Stimulated activated CD4-positive, alpha-beta T cell treated with anti-CD3 and anti-CD28 coated beads, Interleukin-15, amount 100 ng/mL, for 48 hours (primary cell): ENCODE measurements around the gene TCF25.
"Not testable (repeated sequence)": the region's sequence is repeated elsewhere in the genome, so short reads cannot be mapped to it uniquely, and the experiment has no call there.

ENCODE experiments used
- DNase-seq, 2 donors: peaks; one replicate each; pipeline ENCODE4 v3.0.0-alpha.2; 2020; ENCODE audit warnings: low read depth in 2 of 2

TCF25 gene

GRCh38 chr16:89903908-89904515 lies 30.6 kb downstream of the TCF25 start:
- DNase-seq = no peak

DNA sequence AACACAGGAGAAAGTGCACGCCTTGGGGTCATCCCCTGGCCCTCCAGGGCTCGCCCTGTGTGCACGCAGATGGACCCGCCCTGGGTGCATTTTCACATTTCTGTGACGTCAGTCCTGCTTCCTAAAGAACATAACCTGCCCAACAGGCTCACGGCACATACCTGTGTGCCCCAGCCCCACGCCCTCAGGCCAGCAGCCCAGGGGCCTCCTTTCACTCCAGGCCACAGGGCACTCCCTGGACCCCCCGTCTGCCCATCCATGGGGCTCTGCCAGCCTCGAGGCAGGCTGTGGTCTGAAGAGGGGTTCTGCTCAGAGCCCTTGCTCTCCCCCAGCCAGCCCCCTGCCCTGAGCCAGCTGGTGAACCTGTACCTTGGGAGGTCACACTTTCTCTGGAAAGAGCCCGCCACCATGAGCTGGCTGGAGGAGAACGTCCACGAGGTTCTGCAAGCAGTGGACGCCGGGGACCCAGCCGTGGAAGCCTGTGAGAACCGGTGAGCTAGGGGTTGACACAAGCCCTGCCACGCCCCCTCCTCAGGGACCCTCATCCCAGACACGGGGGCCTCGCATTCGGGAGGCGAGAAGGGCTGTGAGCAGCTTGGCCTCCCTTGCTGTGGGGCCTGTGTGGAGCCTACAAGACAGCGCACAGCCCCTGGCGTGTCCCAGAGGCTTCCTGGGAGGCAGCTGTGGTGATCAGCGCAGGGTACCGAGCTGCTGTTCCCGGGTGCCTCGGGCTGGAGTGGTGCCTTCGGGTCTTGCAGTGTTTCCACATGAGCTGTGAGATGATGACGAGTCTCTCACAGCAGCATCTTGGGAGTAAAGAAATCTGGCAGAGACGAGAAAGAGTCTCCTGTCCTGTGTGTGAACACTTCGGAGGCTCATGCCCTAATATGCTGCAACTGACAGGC lies 31.5 kb downstream of the TCF25 start:
- no peak for DNase-seq

- no peak for DNase-seq
These were observed 32.2 kb downstream of the TCF25 start for GRCh38 chr16:89905511-89906139.

DNA sequence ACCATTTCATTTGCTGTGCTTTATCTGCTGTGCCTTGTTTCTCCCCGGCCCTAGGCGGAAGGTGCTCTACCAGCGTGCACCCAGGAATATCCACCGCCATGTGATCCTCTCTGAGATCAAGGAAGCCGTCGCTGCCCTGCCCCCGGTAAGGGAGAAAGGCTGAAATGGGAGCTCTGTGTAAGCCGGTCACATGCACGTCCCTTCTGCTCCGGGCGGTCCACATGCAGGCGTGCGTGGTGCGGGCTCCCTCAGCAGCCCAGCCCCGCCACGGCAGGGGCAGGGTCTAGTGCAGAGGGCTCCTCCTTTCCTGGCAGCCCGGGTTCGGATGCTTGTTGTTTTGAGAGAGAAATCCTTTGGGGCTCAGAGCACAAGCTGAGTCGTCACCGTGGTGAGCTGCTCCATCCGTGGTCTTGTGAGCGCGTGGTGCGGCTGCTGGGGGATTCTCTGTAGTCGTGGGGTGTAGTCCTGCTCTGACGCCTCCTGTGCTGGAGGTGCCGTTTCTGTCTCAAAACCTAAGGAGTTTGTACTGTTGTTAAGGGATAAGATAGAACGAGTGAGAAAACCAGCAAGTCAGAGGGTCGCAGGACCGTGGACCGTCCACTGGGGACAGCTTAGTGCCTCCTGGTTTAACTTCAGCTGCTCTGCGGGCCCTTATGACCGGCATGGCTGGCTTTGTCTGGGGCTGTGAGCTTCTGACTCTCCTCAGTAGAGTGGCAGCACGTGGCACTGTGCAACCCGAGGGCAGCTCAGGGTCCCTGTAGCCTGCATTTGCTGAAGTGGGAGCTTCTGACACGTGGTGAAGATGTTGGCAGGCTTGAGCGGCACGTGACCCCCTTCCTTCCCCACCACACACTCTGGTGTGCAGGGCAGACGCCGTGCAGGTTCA lies 33.0 kb downstream of the TCF25 start:
- no peak for DNase-seq

DNA sequence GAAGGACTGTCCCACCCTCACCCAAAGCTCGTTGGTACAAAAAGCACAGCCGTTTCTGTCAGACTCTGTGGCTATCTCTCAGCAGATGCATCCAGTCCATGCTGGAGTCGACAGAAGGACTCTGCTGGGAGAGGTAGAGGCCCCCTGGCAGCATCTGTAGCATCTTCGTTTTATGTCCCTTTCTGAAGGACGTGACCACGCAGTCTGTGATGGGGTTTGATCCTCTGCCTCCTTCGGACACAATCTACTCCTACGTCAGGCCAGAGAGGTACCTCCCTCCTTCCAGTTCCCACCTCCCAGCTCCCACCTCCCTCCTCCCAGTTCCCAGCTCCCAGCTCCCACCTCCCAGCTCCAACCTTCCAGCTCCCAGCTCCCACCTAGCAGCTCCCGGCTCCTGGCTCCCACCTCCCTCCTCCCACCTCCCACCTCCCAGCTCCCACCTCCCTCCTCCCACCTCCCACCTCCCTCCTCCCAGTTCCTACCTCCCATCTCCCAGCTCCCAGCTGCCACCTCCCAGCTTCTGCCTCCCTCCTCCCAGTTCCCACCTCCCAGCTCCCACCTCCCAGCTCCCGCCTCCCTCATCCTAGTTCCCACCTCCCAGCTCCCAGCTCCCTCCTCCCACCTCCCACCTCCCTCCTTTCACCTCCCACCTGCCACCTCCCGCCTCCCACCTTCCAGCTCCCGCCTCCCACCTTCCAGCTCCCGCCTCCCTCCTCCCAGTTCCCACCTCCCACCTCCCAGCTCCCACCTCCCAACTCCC lies 33.8 kb downstream of the TCF25 start:
- DNase-seq = no peak

DNA sequence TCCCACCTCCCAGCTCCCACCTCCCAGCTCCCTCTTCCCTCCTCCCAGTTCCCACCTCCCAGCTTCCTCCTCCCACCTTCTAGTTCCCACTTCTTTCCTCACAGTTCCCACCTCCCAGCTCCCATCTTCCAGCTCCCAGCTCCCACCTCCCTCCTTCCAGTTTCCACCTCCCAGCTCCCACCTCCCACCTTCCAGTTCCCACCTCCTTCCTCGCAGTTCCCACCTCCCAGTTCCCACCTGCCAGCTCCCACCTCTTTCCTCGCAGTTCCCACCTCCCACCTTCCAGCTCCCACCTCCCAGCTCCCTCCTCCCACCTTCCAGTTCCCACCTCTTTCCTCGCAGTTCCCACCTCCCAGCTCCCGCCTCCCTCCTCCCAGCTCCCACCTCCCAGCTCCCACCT lies 34.8 kb downstream of the TCF25 start:
- DNase-seq = no peak

DNA sequence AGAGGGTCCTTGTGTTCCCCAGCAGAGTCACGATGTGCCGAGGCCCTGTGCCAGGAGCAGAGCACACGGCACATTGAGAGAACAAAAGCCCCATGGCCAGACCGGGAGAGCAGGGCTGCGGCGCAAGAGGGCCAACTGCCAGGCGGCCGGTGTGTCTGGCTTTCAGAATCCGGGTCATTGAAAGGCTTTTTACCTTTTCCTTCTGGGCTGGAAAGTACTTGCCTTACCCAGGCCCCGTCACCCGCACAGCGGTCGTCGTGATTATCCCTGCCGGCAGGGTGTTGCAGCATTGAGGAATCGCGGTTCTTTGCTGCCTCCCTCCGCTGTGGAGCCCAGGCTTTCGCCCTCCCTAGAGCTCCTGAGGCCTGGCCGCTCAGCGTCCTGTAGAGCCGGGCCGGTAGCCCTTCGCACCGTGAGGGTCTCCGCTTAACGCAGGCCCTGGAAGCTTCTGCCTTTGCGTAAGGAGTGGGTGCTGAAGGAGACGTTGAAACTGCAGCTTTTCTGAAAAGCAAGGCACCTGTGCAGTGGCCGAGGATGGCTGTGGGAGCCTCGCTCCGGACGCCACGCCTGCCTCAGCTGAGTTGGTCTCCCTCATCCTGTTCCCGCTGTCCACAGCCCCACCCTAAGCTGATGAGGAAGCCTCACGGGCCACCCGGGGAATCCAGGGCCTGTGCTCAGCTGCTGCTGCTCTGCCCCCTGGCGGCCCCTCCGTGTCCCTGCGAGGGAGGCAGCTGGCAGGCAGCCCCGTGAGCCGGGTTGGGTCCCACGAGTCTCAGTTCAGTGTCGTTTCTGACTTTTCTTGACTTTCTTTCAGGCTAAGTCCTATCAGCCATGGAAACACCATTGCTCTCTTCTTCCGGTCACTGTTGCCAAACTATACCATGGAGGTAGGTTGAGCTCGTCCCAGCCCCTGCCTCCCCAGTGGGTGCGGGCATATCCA lies 36.7 kb downstream of the TCF25 start:
- peak in 1 of 2 donors; percentile 61 for DNase-seq

DNA sequence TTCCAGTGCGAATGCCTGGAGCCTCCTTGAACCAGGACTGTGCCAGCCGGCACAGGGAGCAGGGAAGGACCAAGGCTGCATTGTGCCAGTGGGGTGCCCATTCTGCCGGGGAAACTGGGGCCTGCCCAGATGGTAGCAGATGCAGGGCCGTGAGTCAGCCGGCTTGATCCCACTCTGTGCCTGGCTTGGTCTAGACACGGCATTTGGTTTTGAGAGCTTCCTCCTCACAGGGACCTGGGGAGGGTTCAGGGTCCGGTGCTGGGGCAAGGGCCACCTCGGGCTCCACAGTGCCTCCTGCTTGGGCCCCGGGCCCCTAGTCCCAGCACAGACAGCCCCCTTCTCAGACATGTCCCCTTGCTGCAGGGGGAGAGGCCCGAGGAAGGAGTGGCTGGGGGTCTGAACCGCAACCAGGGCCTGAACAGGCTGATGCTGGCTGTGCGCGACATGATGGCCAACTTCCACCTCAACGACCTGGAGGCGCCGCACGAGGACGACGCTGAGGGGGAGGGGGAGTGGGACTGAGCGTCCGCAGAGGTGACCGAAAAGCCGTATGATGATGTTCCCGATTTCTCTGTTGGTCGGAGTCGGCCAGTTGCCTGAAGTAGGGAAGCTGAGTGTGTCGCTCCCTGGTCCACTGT lies 37.4 kb downstream of the TCF25 start:
- DNase-seq = no peak

DNA sequence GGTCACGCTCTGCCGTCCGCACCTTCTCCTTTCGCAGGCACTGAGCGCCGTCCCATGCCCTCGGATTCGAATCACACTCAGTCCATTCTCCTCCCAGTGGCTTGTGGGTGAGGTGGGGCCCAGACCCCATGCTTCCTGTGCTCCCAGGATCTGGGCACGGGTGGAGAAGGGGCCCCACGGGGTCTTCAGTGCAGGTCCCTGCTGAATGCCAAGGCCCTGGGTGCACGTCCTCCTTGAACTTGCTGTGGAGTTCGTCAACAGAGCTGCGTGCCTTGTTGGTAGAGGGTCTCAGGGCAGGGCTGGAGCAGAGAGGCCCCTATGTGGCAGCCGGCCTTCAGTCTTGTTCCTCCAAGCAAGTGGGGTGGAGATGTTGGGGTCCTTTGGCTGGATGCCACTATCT lies 38.0 kb downstream of the TCF25 start:
- no peak for DNase-seq

- DNase-seq = no peak
These were observed 38.8 kb downstream of the TCF25 start for GRCh38 chr16:89912143-89912542.

GRCh38 chr16:89912627-89913026 lies 39.2 kb downstream of the TCF25 start:
- DNase-seq = no peak

DNA sequence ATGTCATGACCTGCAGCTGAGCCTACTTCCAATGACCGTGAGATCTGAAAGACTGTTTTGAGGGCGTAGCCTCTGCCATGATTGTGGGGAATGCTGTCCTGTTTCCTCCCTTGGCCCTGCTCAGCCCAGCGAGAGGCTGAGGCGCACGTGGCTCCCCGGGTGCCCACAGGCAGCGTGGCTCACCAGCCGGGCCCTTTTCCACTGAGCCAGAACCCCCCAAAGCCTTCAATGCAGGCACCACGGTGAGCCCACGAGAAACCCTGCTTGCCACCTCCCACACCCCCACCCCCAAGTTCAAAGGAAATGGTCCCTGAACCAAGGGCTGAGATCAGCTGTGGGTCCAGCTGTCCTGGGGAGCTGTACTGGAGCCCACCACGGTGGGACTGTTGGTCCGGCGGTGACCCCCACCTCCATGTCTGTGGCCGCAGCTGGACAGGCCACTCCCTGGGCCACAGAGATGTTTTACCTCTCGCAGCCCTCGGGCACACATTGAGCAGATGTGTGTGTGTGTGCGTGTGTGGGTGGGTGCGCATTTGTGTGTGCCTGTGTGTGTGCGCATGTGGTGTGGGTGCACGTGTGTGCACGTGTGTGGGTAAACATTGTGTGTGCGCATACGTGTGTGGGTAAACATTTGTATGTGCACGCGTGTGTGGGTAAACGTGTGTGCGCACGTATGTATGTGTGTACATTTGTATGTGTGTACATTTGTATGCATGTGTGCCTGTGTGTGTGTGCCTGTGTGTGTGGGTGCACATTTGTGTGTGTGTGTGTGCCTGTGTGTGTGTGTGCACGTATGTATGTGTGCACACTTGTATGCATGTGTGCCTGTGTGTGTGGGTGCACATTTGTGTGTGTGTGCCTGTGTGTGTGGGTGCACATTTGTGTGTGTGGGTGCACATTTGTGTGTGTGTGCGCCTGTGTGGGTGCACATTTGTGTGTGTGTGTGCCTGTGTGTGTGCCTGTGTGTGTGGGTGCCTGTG lies 40.3 kb downstream of the TCF25 start:
- no peak for DNase-seq

- DNase-seq = not testable (repeated sequence)
These were observed 41.4 kb downstream of the TCF25 start for GRCh38 chr16:89914642-89915285.

DNA sequence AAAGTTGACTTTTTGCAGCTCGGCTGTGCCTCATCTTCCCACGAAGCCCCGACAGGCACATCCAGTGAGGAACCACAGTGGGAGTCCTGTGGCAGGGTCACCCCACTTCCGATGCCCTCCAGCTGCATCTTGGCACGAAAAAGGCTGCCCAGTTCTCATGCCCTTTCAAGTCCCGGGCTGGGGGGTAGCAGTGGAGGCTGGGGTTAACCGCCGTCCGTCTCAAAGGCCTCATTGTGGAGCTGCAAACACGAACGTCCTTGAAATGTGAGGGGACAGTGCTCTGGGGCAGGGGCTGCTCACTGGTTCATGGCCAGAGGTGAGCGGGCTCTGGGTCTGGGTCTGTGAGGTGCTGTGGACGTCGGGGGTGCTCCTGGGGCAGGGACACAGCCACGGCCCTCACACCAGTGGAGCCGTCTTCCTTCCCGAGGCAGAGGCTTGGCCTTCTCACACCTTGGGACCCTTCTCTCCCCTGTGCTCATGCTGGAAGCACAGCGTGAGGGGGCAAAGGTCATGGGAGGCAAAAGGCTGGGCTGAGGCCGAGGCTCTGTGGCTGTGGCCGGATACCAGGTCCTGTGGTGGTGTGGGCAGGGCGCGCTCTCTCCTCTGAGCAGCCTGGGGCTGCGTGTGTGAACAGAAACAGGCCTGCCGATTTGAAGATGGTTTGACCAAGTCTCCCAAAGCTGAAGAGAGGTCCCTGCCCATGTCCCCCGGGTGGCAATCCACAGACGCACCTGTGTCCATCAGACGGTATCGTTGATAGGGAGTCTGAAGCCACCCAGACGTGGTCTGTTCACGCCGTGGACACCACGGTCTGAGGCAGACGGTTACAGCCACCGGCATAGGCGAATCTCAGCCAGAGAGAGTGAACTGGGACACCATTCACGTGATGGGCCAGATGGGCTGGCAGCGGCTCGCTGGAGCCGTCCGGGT lies 42.2 kb downstream of the TCF25 start:
- no peak for DNase-seq

DNA sequence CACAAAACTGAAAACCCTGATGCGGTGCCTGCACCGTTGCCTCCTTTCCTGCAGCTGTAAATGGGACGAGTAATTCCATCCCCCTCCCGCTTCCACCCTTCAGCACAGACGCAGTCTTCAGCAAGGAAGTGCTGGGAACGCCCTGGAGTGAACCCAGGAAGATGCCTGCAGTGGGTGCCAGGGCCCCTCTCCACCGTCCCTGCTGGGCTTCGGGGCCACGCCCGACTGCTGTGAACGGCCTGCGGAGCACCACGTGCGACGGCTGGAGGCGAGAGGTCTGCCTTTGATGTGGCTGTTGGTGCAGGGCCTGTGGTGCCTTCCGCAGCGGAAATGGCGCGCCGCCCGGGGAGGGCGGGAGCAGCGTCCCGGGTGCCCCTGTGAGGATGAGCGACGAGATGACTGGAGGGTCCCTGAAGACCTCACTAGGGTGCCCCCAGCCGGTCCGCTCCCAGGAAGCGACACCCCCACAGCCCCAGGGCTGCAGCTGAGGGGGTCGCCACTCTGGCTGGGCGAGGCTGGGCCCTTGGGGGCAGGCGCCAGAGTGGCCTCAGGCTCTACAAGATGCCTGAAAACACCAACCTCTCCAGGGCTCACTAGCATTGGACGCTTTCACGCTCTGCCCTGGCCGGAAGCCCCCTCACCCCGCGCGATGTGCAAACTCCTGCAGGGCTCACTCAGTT lies 44.5 kb downstream of the TCF25 start:
- DNase-seq = peak; percentile 56 to 72
